Loucy (cell line): ENCODE data around the gene EFCAB14.
A peak's percentile ranks its signal among the peaks of the same experiment; 100 is the strongest.

Source experiments
- H2AFZ ChIP-seq: fragments of 200-600 bp; sonication (generic); 2 replicates; pipeline ENCODE4 v1.6.0; 2016; ENCODE audit warnings: antibody characterized with exemption, mild to moderate bottlenecking, low read length, moderate library complexity
- H3F3A ChIP-seq: fragments of 200-600 bp; 2 replicates; pipeline ENCODE4 v1.6.0; 2016; ENCODE audit warnings: antibody characterized with exemption, low read depth, mild to moderate bottlenecking
- H3K27me3 ChIP-seq: fragments of 200-600 bp; sonication (generic); 2 replicates; pipeline ENCODE4 v1.6.1; 2014; ENCODE audit warnings: low read length, mild to moderate bottlenecking; ENCODE audit not compliant: insufficient read depth, poor library complexity, severe bottlenecking
- H3K36me3 ChIP-seq: fragments of 200-600 bp; sonication (generic); 2 replicates; pipeline ENCODE4 v1.6.1; 2016; ENCODE audit warnings: low read length; ENCODE audit not compliant: insufficient read depth
- H3K4me1 ChIP-seq: fragments of 200-600 bp; sonication (generic); 2 replicates; pipeline ENCODE4 v1.5.1; 2014; ENCODE audit warnings: low read length, mild to moderate bottlenecking; ENCODE audit not compliant: insufficient read depth, poor library complexity, severe bottlenecking
- H3K4me2 ChIP-seq: fragments of 200-600 bp; sonication (generic); 2 replicates; pipeline ENCODE4 v1.6.0; 2014; ENCODE audit warnings: antibody characterized with exemption, low read length, low read depth, mild to moderate bottlenecking; ENCODE audit not compliant: poor library complexity, severe bottlenecking
- H3K4me3 ChIP-seq: fragments of 200-600 bp; sonication (generic); 2 replicates; pipeline ENCODE4 v1.5.1; 2014; ENCODE audit warnings: low read length, mild to moderate bottlenecking, mixed read lengths; ENCODE audit not compliant: poor library complexity, severe bottlenecking
- H3K79me2 ChIP-seq: fragments of 200-600 bp; sonication (generic); 2 replicates; pipeline ENCODE4 v1.6.1; 2014; ENCODE audit warnings: low read length; ENCODE audit not compliant: insufficient read depth
- H3K9ac ChIP-seq: fragments of 200-600 bp; sonication (generic); 2 replicates; pipeline ENCODE4 v1.6.0; 2014; ENCODE audit warnings: mild to moderate bottlenecking, low read depth, low read length, moderate library complexity; ENCODE audit not compliant: poor library complexity, severe bottlenecking
- H3K9me2 ChIP-seq: fragments of 200-600 bp; sonication (generic); replicated peaks from 2 replicates; pipeline ENCODE4 v1.6.1; 2016; ENCODE audit warnings: low read depth, low read length, mixed read lengths
- H3K9me3 ChIP-seq: fragments of 200-600 bp; sonication (generic); 2 replicates; pipeline ENCODE4 v1.6.1; 2014; ENCODE audit warnings: mild to moderate bottlenecking, antibody characterized with exemption, low read length, low read depth; ENCODE audit not compliant: insufficient read depth
- H4K20me1 ChIP-seq: fragments of 200-600 bp; sonication (generic); 2 replicates; pipeline ENCODE4 v1.6.0; 2014; ENCODE audit warnings: antibody characterized with exemption, low read length, mild to moderate bottlenecking; ENCODE audit not compliant: insufficient read depth, poor library complexity, severe bottlenecking
- EZH2phosphoT487 ChIP-seq: fragments of 200-600 bp; IDR thresholded peaks from 2 replicates; pipeline ENCODE4 v1.6.1; 2018; ENCODE audit warnings: antibody characterized with exemption, mild to moderate bottlenecking, moderate library complexity, borderline replicate concordance
- TF ChIP-seq, protein P1 (sequence below): fragments of 200-600 bp; sonication (generic); conservative IDR thresholded peaks from 2 replicates; pipeline ENCODE4 v1.5.1; 2014; ENCODE audit warnings: mild to moderate bottlenecking, antibody characterized with exemption, low read length

The EFCAB14 gene

DNA sequence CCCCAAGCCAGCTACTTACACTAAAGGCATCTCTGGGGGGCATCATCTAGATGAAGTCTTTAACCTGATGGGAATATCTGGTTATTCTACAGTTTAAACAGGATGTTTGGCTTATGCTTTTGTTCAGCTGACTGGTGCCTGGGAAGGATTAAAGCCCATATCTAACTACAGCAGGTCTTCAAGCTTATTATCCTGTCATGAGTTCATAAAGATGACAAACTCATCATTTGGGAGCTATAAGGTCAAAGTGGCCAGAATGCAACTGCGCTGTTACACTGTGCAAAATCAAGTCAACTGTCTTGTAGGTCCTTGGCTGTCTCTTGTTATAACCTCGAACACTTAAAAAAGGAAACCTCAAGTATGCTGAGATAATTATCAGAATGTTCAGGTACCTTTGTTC, 83.7 kb downstream of the EFCAB14 start:
- H2AFZ ChIP-seq = no peak overlapping the region

DNA sequence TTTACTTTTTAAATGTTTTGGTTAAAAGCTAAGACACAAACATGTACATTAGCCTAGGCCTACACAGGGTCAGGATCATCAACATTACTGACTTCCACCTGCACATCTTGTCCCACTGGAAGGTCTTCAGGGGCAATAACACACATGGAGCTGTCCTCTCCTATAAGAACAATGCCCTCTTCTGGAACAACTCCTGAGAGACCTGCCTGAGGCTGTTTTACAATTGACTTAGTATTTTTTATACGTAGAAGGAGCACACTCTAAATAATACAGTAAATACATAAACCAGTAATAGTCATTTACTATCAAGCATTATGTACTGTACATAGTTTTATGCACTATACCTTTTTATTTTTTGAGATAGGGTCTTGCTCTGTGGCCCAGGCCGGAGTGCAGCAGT, 88.2 kb downstream of the EFCAB14 start:
- no peaks in the 10 kb centered on the region for H3K9me3 ChIP-seq
- H3K27me3 ChIP-seq = no peaks in the 10 kb centered on the region

More for the DNA sequence above, 83.7 kb downstream of the EFCAB14 start:
- TF ChIP-seq EZH2phosphoT487 = no peak
- Histone ChIP-seq H3K27me3 (no peaks in the 10 kb centered on the region), H3K9ac (peak overlapping the region; percentile 16), H3K79me2 (no peaks in the 10 kb centered on the region), H3K4me3 (no peak overlapping the region), H4K20me1 (no peaks in the 10 kb centered on the region), H3K36me3 (peaks cover 3% of the 10 kb centered on the region; the same call in 1 of the 2 replicates), H3K4me2 (peak overlapping the region; percentile 47), H3K9me3 (no peaks in the 10 kb centered on the region), H3F3A (0 out of 2 replicates have a peak, but pooled peaks cover 3% of the 10 kb centered on the region), H3K4me1 (peaks cover 24% of the 10 kb centered on the region), H3K9me2 (no peaks in the 10 kb centered on the region)

More for the DNA sequence above, 88.2 kb downstream of the EFCAB14 start:
- Histone ChIP-seq H3K79me2 (no peaks in the 10 kb centered on the region), H3K9ac (no peak overlapping the region), H2AFZ (no peak overlapping the region), H3F3A (0 out of 2 replicates have a peak, but pooled peaks cover 3% of the 10 kb centered on the region), H3K4me2 (no peak overlapping the region), H4K20me1 (no peaks in the 10 kb centered on the region), H3K9me2 (no peaks in the 10 kb centered on the region), H3K4me3 (no peak overlapping the region), H3K4me1 (peaks cover 12% of the 10 kb centered on the region), H3K36me3 (peaks cover 3% of the 10 kb centered on the region; the same call in 1 of the 2 replicates)
- no peak for TF ChIP-seq EZH2phosphoT487
- TF ChIP-seq, protein P1, sequence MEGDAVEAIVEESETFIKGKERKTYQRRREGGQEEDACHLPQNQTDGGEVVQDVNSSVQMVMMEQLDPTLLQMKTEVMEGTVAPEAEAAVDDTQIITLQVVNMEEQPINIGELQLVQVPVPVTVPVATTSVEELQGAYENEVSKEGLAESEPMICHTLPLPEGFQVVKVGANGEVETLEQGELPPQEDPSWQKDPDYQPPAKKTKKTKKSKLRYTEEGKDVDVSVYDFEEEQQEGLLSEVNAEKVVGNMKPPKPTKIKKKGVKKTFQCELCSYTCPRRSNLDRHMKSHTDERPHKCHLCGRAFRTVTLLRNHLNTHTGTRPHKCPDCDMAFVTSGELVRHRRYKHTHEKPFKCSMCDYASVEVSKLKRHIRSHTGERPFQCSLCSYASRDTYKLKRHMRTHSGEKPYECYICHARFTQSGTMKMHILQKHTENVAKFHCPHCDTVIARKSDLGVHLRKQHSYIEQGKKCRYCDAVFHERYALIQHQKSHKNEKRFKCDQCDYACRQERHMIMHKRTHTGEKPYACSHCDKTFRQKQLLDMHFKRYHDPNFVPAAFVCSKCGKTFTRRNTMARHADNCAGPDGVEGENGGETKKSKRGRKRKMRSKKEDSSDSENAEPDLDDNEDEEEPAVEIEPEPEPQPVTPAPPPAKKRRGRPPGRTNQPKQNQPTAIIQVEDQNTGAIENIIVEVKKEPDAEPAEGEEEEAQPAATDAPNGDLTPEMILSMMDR = no peak
